Right forelimb (tissue), 1 donor: Measurements from ENCODE around the gene SERPINB5.

Experiments used
- DNase-seq: peaks from one replicate; pipeline ENCODE4 v3.0.0-alpha.2; 2018

SERPINB5 gene

GRCh38 chr18:63472380-63472779 is 4.4 kb upstream of the SERPINB5 start:
- DNase-seq, result no peak

GRCh38 chr18:63477200-63477599 is 442 bp downstream of the SERPINB5 start:
- no peak for DNase-seq

- no peak for DNase-seq
Measured at GRCh38 chr18:63477968-63478367, 1.2 kb downstream of the SERPINB5 start.

- DNase-seq, result no peak
Measured at GRCh38 chr18:63479826-63480225, 3.1 kb downstream of the SERPINB5 start.

GRCh38 chr18:63480476-63480875 is 3.7 kb downstream of the SERPINB5 start:
- DNase-seq, result no peak

GRCh38 chr18:63480915-63481314 is 4.2 kb downstream of the SERPINB5 start:
- no peak for DNase-seq

- no peak for DNase-seq
Measured at GRCh38 chr18:63487676-63488075, 10.9 kb downstream of the SERPINB5 start.

- no peak for DNase-seq
Measured at GRCh38 chr18:63488160-63488559, 11.4 kb downstream of the SERPINB5 start.

GRCh38 chr18:63492851-63493250 is 16.1 kb downstream of the SERPINB5 start:
- DNase-seq, result no peak

GRCh38 chr18:63495675-63496074 is 18.9 kb downstream of the SERPINB5 start:
- DNase-seq, result no peak

GRCh38 chr18:63505566-63506335 is 29.0 kb downstream of the SERPINB5 start:
- DNase-seq, result no peak

GRCh38 chr18:63506336-63506646 is 29.5 kb downstream of the SERPINB5 start:
- no peak for DNase-seq

GRCh38 chr18:63508596-63508995 is 31.8 kb downstream of the SERPINB5 start:
- DNase-seq, result no peak

- no peak for DNase-seq
Measured at GRCh38 chr18:63511285-63511684, 34.5 kb downstream of the SERPINB5 start.

- no peak for DNase-seq
Measured at GRCh38 chr18:63514326-63514725, 37.6 kb downstream of the SERPINB5 start.

GRCh38 chr18:63514888-63515678 is 38.3 kb downstream of the SERPINB5 start:
- DNase-seq, result no peak

GRCh38 chr18:63515801-63516200 is 39.0 kb downstream of the SERPINB5 start:
- DNase-seq, result no peak

GRCh38 chr18:63518178-63519012 is 41.6 kb downstream of the SERPINB5 start:
- DNase-seq, result peak; percentile 61

- no peak for DNase-seq
Measured at GRCh38 chr18:63520053-63520685, 43.4 kb downstream of the SERPINB5 start.

GRCh38 chr18:63523660-63524059 is 46.9 kb downstream of the SERPINB5 start:
- DNase-seq, result no peak

- DNase-seq, result no peak
Measured at GRCh38 chr18:63527251-63527650, 50.5 kb downstream of the SERPINB5 start.

- DNase-seq, result no peak
Measured at GRCh38 chr18:63528863-63529492, 52.2 kb downstream of the SERPINB5 start.
